ENCODE measurements around the gene CORO7. TPM values are rescaled to one million over a fixed set of nuclear protein-coding genes. Genes with fewer than 3 reads are reported as not detected.

The CORO7 gene
- total and polyA plus RNA-seq, 10 donors, result 29.7 to 177 (median 117) TPM

DNA sequence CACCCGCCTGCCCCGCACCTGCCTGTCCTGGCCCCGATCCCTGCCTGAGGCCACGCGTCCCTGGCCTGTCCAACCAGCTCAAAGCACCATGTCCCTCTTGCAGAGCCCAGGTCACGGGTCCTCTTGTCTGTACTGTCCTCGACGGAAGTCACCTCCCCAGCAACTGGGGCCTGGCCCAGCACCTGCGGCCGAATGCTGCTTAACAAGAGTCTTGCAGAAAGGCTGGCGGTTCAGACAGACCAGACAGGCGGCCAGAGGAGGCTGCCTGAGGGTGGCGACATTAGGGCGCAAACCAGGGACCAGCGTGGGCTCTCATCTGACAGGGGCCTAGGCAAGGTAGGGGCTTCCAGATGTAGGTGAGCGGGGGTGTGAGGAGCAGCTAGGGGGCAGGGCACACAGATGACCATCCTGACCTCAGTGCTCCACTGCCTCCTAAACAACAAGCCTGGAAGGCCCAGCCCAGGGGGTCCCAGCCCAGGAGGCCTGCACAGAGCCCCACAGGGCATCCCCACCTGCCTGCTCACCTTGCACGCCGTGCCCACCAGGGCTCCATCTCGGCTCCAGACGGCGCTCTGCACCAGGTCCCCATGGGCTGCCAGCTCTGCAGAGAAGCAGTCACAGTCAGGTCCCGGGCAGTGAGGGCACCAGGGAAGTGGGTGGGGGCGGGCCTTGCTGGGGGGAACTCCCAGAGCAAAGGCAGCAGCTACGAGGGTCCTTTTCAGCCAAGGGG is 11.3 kb downstream of the CORO7 start:
- DNase-seq, result peak; percentile 77
- no peak overlapping the region for H3K27ac ChIP-seq
- H3K9me3 ChIP-seq, result no peaks in the 10 kb centered on the region
- H3K36me3 ChIP-seq, result peaks cover 0 to 100% (median 95%) of the 10 kb centered on the region in 6 donors
- no peaks in the 10 kb centered on the region for H3K27me3 ChIP-seq (replicated peaks in 1 of 7)
- 86 to 96% (median 90%) methylated on average over 15 to 24 of the region's 24 CpGs for WGBS, 5 donors
- peaks cover 0 to 51% (median 13%) of the 10 kb centered on the region in 6 donors for H3K4me1 ChIP-seq
- H3K4me3 ChIP-seq, result no peak overlapping the region
- TF ChIP-seq CTCF (IDR thresholded peaks at IDR 0.05 in 8 of 11, conservative IDR thresholded peaks at IDR 0.05 in 3 of 11), result no peak
- peak in 1 of 3 donors; percentile 55 for TF ChIP-seq POLR2AphosphoS5 (IDR thresholded peaks at IDR 0.05)
- TF ChIP-seq POLR2A (IDR thresholded peaks at IDR 0.05), result no peak
- intact Hi-C loops (cut with DNase I; ENCODE audit: low total_unique reads), result loop anchor here (5.0 kb wide), 1 partner anchor 48 kb away; no protein-coding TSS in a partner anchor

GRCh38 chr16:4404247-4404966 is 12.0 kb downstream of the CORO7 start:
- Histone ChIP-seq H3K4me3 (no peak overlapping the region), H3K27me3 (replicated peaks in 1 of 7) (no peaks in the 10 kb centered on the region), H3K4me1 (peaks cover 0 to 51% (median 12%) of the 10 kb centered on the region in 6 donors), H3K36me3 (peaks cover 0 to 100% (median 91%) of the 10 kb centered on the region in 6 donors), H3K27ac (no peak overlapping the region), H3K9me3 (no peaks in the 10 kb centered on the region)
- WGBS, 5 donors, result 79 to 84% (median 81%) methylated on average over 19 to 20 of the region's 20 CpGs
- DNase-seq, result peak; percentile 80
- intact Hi-C loops (cut with DNase I; ENCODE audit: low total_unique reads), result loop anchor here (5.0 kb wide), 1 partner anchor 47 kb away; no protein-coding TSS in a partner anchor
- TF ChIP-seq CTCF (IDR thresholded peaks at IDR 0.05 in 8 of 11, conservative IDR thresholded peaks at IDR 0.05 in 3 of 11) (peak in 9 of 11 experiments; percentile 20 to 55 (median 41)), POLR2AphosphoS5 (IDR thresholded peaks at IDR 0.05) (peak in 1 of 3 donors; percentile 43), POLR2A (IDR thresholded peaks at IDR 0.05) (no peak)

DNA sequence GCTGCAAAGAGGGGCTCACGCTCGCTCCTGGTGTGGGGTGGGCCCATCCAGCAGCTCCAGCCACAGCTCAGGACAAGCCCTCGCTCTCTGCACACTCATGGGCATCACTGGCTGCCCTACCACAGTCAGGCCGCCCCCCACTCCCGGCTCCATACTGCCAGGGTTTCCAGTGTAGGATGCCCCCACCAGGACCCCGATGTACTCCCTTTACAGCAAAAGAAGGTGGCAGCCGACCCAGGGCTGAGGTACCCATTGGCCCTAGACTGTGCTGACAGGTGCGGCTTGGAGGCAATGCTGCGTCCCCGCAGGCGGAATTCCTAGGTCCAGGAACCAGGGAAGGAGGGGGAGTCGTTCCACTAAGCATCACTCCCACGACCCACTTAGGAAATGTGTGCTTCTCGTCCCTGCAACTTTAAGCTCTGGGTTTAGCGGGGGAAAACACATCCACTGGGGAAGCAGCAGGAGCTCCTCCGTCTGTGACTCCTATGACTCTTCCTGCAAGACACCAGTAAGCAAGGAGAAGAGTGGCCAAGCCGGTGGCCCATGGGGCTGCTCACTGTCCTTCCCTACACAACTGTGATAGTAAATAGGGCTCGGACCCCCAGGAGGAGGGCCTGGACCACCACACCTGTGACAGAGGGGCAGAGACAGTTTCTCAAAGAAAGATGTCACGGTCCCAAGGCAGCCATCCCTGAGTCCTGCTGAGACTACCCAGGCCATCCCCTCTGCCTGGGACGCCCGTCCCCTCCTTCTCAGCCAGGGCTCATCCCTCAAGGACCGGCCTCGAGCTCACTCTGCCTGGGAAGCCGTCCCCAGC is 13.1 kb downstream of the CORO7 start:
- Histone ChIP-seq H3K4me3 (no peak overlapping the region), H3K27ac (no peak overlapping the region), H3K36me3 (peaks cover 0 to 100% (median 86%) of the 10 kb centered on the region in 6 donors), H3K9me3 (no peaks in the 10 kb centered on the region), H3K4me1 (peaks cover 0 to 47% (median 11%) of the 10 kb centered on the region in 6 donors), H3K27me3 (replicated peaks in 1 of 7) (no peaks in the 10 kb centered on the region)
- TF ChIP-seq POLR2A (IDR thresholded peaks at IDR 0.05), result no peak
- no peak for TF ChIP-seq CTCF (IDR thresholded peaks at IDR 0.05 in 8 of 11, conservative IDR thresholded peaks at IDR 0.05 in 3 of 11)
- no peak for TF ChIP-seq POLR2AphosphoS5 (IDR thresholded peaks at IDR 0.05)
- intact Hi-C loops (cut with DNase I; ENCODE audit: low total_unique reads), result loop anchor here (5.0 kb wide), 1 partner anchor 46 kb away; no protein-coding TSS in a partner anchor
- 84 to 90% (median 89%) methylated on average over 10 to 24 of the region's 24 CpGs for WGBS, 5 donors
- DNase-seq, result peak; percentile 63
